ENCODE data around the gene DCAF10. TPM values are rescaled to one million over a fixed set of nuclear protein-coding genes. Genes with fewer than 3 reads are reported as not detected.

Gene DCAF10
- total and polyA plus RNA-seq, 2 of the 13 experiments (the other 11 are each of a cell fraction or from before 2014, with no cell fraction given), result 9.2 to 20.3 TPM

GRCh38 chr9:37800631-37801286, at the start of gene DCAF10 (continued):
- TF ChIP-seq ATF7 (IDR thresholded peaks at IDR 0.05) (no peak), ATF7 (CRISPR knock-in tag; IDR thresholded peaks at IDR 0.05) (peak; percentile 55; the same call in 1 of the 2 replicates), KDM6A (CRISPR knock-in tag; IDR thresholded peaks at IDR 0.05; ENCODE audit: low read depth) (no peak), CHCHD3 (CRISPR knock-in tag; IDR thresholded peaks at IDR 0.05) (peak; percentile 87), ZNF749 (CRISPR knock-in tag; IDR thresholded peaks at IDR 0.05; ENCODE audit: borderline replicate concordance) (peak; percentile 88), ZNF557 (CRISPR knock-in tag; IDR thresholded peaks at IDR 0.05) (no peak; the same call in 1 of the 2 replicates), POLR2G (IDR thresholded peaks at IDR 0.05; ENCODE audit: low read depth, low read length) (peak; percentile 75), ERF (CRISPR knock-in tag; IDR thresholded peaks at IDR 0.05) (peak; percentile 87; the same call in 1 of the 2 replicates), RBM22 (optimal IDR thresholded peaks at IDR 0.05; ENCODE audit: low read length) (peak; percentile 82), SETDB1 (CRISPR knock-in tag; IDR thresholded peaks at IDR 0.05; ENCODE audit: borderline replicate concordance) (no peak; the same call in 1 of the 2 replicates), ZNF326 (CRISPR knock-in tag; IDR thresholded peaks at IDR 0.05; ENCODE audit: borderline replicate concordance) (no peak), MTF2 (CRISPR knock-in tag; IDR thresholded peaks at IDR 0.05; ENCODE audit: borderline replicate concordance) (peak; percentile 94), ZBTB43 (CRISPR knock-in tag; conservative IDR thresholded peaks at IDR 0.05) (no peak; the same call in 1 of the 2 replicates), KDM2A (CRISPR knock-in tag; IDR thresholded peaks at IDR 0.05; ENCODE audit: borderline replicate concordance, low read depth) (peak; percentile 100), ZNF292 (CRISPR knock-in tag; IDR thresholded peaks at IDR 0.05; ENCODE audit: borderline replicate concordance, low read depth) (no peak), SNRNP70 (IDR thresholded peaks at IDR 0.05; ENCODE audit: low read depth, low read length) (no peak), ZNF567 (CRISPR knock-in tag; IDR thresholded peaks at IDR 0.05; ENCODE audit: borderline replicate concordance) (peak; percentile 96), ZNF770 (CRISPR knock-in tag; IDR thresholded peaks at IDR 0.05) (no peak), ZNF317 (CRISPR knock-in tag; IDR thresholded peaks at IDR 0.05) (0 out of 2 replicates have a peak, but pooled peaks have one; percentile 77), AGO1 (IDR thresholded peaks at IDR 0.05; ENCODE audit: low read depth, low read length, poor library complexity, severe bottlenecking) (peak; percentile 78), HNRNPL (IDR thresholded peaks at IDR 0.05; ENCODE audit: low read depth, low read length) (peak; percentile 72; the same call in 1 of the 2 replicates), STAT5B (CRISPR knock-in tag; IDR thresholded peaks at IDR 0.05) (peak; percentile 94)
- TF ChIP-seq, protein P1, sequence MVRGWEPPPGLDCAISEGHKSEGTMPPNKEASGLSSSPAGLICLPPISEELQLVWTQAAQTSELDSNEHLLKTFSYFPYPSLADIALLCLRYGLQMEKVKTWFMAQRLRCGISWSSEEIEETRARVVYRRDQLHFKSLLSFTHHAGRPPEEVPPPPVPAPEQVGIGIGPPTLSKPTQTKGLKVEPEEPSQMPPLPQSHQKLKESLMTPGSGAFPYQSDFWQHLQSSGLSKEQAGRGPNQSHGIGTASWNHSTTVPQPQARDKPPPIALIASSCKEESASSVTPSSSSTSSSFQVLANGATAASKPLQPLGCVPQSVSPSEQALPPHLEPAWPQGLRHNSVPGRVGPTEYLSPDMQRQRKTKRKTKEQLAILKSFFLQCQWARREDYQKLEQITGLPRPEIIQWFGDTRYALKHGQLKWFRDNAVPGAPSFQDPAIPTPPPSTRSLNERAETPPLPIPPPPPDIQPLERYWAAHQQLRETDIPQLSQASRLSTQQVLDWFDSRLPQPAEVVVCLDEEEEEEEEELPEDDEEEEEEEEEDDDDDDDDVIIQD (CRISPR knock-in tag; IDR thresholded peaks at IDR 0.05; ENCODE audit: low read depth), result peak; percentile 33; the same call in 1 of the 2 replicates
- TF ChIP-seq, protein P2, sequence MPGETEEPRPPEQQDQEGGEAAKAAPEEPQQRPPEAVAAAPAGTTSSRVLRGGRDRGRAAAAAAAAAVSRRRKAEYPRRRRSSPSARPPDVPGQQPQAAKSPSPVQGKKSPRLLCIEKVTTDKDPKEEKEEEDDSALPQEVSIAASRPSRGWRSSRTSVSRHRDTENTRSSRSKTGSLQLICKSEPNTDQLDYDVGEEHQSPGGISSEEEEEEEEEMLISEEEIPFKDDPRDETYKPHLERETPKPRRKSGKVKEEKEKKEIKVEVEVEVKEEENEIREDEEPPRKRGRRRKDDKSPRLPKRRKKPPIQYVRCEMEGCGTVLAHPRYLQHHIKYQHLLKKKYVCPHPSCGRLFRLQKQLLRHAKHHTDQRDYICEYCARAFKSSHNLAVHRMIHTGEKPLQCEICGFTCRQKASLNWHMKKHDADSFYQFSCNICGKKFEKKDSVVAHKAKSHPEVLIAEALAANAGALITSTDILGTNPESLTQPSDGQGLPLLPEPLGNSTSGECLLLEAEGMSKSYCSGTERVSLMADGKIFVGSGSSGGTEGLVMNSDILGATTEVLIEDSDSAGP (CRISPR knock-in tag; IDR thresholded peaks at IDR 0.05; ENCODE audit: borderline replicate concordance), result peak; percentile 83

Data from HepG2 (cell line).